ENCODE data around the gene RGS12. TPM values are rescaled to one million over a fixed set of nuclear protein-coding genes. Genes with fewer than 3 reads are reported as not detected.

Gene RGS12
- total RNA-seq, 1 experiment from 2014 or later, result 16.9 TPM

DNA sequence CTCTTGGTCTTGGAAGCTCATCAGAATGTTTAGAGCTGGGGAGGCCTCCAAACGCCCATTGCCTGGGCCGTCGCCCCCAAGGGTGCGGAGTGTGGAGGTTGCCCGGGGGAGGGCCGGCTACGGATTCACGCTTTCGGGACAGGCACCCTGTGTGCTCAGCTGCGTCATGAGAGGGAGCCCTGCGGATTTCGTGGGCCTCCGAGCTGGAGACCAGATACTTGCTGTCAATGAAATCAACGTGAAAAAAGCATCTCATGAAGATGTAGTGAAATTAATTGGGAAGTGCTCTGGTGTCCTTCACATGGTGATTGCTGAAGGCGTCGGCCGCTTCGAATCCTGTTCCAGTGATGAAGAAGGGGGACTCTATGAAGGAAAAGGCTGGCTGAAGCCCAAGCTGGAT, 23.3 kb downstream of the RGS12 start:
- no peak overlapping the region for H3T11ph ChIP-seq (ENCODE audit: low read length)
- Mint-ChIP-seq H3K9me3 (no peaks in the 10 kb centered on the region), H3K27me3 (ENCODE audit: low read depth) (no peaks in the 10 kb centered on the region; the same call in 1 of the 2 replicates), H3K36me3 (ENCODE audit: insufficient read depth in 1 of 3, low read depth in 3 of 3) (peaks cover 2 to 23% (median 15%) of the 10 kb centered on the region in 3 experiments; a peak in 5 of 7 replicates), H3K4me1 (peaks cover 0 to 9% of the 10 kb centered on the region in 2 experiments; a peak in 2 of 4 replicates), H3K4me3 (no peak overlapping the region), H3K27ac (0 out of 7 replicates have a peak overlapping the region, but pooled peaks of 1 of the 3 experiments have one; percentile 25)
- H3K23ac ChIP-seq (ENCODE audit: insufficient read length, low read depth, low read length), result no peak overlapping the region
- no peak overlapping the region for H3K14ac ChIP-seq (ENCODE audit: insufficient read depth, low read length)
- H2BK12ac ChIP-seq (ENCODE audit: insufficient read length, low read depth, low read length), result no peak overlapping the region
- no peaks in the 10 kb centered on the region for H4K20me1 ChIP-seq (ENCODE audit: control insufficient read depth, insufficient read depth, insufficient read length)
- no peak overlapping the region for H2AFZ ChIP-seq (ENCODE audit: low read length)
- no peaks in the 10 kb centered on the region for H3K27me3 ChIP-seq (ENCODE audit: insufficient read depth, low read length)
- H3K23me2 ChIP-seq (ENCODE audit: insufficient read length, low read depth, low read length, poor library complexity, severe bottlenecking), result no peaks in the 10 kb centered on the region
- H3K18ac ChIP-seq (ENCODE audit: insufficient read length, low read depth, low read length), result no peak overlapping the region
- H2BK20ac ChIP-seq (ENCODE audit: low read depth, low read length, poor library complexity, severe bottlenecking), result no peak overlapping the region
- no CpG with 5 or more reads among the region's 18 CpGs for WGBS (ENCODE audit: extremely low coverage, insufficient read length, low lambda C conversion rate)
- H4K5ac ChIP-seq (ENCODE audit: insufficient read length, low read depth, low read length), result no peak overlapping the region
- no peak overlapping the region for H2BK15ac ChIP-seq (ENCODE audit: low read depth, low read length)
- no peak overlapping the region for H2BK5ac ChIP-seq (ENCODE audit: insufficient read length, low read length)
- H3K56ac ChIP-seq (ENCODE audit: insufficient read length, low read depth, low read length), result no peak overlapping the region
- H3K79me2 ChIP-seq (ENCODE audit: insufficient read depth, low read length), result no peaks in the 10 kb centered on the region
- no peaks in the 10 kb centered on the region for H3K4me1 ChIP-seq (ENCODE audit: insufficient read depth, low read length)
- H4K91ac ChIP-seq (ENCODE audit: insufficient read length, low read depth, low read length), result no peak overlapping the region
- no peak overlapping the region for H3K9ac ChIP-seq (ENCODE audit: extremely low read depth, insufficient read length, low read length)
- TF ChIP-seq, protein P1, sequence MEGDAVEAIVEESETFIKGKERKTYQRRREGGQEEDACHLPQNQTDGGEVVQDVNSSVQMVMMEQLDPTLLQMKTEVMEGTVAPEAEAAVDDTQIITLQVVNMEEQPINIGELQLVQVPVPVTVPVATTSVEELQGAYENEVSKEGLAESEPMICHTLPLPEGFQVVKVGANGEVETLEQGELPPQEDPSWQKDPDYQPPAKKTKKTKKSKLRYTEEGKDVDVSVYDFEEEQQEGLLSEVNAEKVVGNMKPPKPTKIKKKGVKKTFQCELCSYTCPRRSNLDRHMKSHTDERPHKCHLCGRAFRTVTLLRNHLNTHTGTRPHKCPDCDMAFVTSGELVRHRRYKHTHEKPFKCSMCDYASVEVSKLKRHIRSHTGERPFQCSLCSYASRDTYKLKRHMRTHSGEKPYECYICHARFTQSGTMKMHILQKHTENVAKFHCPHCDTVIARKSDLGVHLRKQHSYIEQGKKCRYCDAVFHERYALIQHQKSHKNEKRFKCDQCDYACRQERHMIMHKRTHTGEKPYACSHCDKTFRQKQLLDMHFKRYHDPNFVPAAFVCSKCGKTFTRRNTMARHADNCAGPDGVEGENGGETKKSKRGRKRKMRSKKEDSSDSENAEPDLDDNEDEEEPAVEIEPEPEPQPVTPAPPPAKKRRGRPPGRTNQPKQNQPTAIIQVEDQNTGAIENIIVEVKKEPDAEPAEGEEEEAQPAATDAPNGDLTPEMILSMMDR (conservative IDR thresholded peaks at IDR 0.05), result no peak
- no peaks in the 10 kb centered on the region for H3K79me1 ChIP-seq (ENCODE audit: insufficient read depth, low read depth, low read length, poor library complexity, severe bottlenecking)
- no peaks in the 10 kb centered on the region for H3K9me3 ChIP-seq (ENCODE audit: control insufficient read depth, low read depth, low read length)
- no peak overlapping the region for H2AK5ac ChIP-seq (ENCODE audit: insufficient read length, low read length)
- H3K27ac ChIP-seq (ENCODE audit: insufficient read length, low read depth, low read length), result no peak overlapping the region
- H3K4me2 ChIP-seq (ENCODE audit: insufficient read depth, insufficient read length, low read length), result no peak overlapping the region
- peak; percentile 16 for DNase-seq
- no peak overlapping the region for H2BK120ac ChIP-seq (ENCODE audit: low read depth, low read length, poor library complexity, severe bottlenecking)
- H3K4ac ChIP-seq (ENCODE audit: low read depth, low read length), result no peak overlapping the region
- H4K8ac ChIP-seq (replicated peaks; ENCODE audit: insufficient read length, low read depth, low read length), result no peak overlapping the region

Measured in H9 (cell line).